Measurements from ENCODE around the gene TBL2.
"Not testable (repeated sequence)": the region's sequence is repeated elsewhere in the genome, so short reads cannot be mapped to it uniquely, and the experiment has no call there.

Gene TBL2

GRCh38 chr7:73537051-73537450 lies 41.3 kb downstream of the TBL2 start (continued):
- no peak for TF ChIP-seq ZNF692 (tag by site-specific recombination; IDR thresholded peaks at IDR 0.05)
- TF ChIP-seq AEBP2 (tag by site-specific recombination; IDR thresholded peaks at IDR 0.05; ENCODE audit: borderline replicate concordance): no peak
- no peak for TF ChIP-seq ELK4 (IDR thresholded peaks at IDR 0.05; ENCODE audit: borderline replicate concordance, low read depth, low read length)
- no peak for TF ChIP-seq RBAK (tag by site-specific recombination; IDR thresholded peaks at IDR 0.05)
- TF ChIP-seq PRDM4 (tag by site-specific recombination; IDR thresholded peaks at IDR 0.05): no peak
- no peak for TF ChIP-seq ZNF776 (tag by site-specific recombination; IDR thresholded peaks at IDR 0.05; ENCODE audit: borderline replicate concordance)
- TF ChIP-seq OVOL3 (tag by site-specific recombination; IDR thresholded peaks at IDR 0.05): no peak
- no peak for TF ChIP-seq GLI2 (tag by site-specific recombination; IDR thresholded peaks at IDR 0.05; ENCODE audit: borderline replicate concordance, low read depth)

GRCh38 chr7:73536479-73536878 lies 41.9 kb downstream of the TBL2 start:
- CTCF ChIA-PET: interaction anchor here (0.7 to 0.8 kb wide), 2 partner anchors 10 to 32 kb away, joined by 4 read pairs; no protein-coding TSS in a partner anchor
- Histone ChIP-seq H3K4me1 (ENCODE audit: control insufficient read depth, insufficient read depth, low read length) (no peaks in the 10 kb centered on the region), H3K36me3 (ENCODE audit: control insufficient read depth in 2 of 2, insufficient read depth in 1 of 2, low read length in 2 of 2) (peaks cover 11 to 33% of the 10 kb centered on the region in 2 experiments), H3K4me3 (ENCODE audit: low read depth, low read length) (no peak overlapping the region), H3K27ac (ENCODE audit: extremely low read depth, low read depth, low read length) (no peak overlapping the region), H3K9me3 (ENCODE audit: control insufficient read depth, insufficient read depth, low read depth, low read length) (no peaks in the 10 kb centered on the region)
- POLR2A ChIA-PET: no interaction called here
- TF ChIP-seq ZNF416 (tag by site-specific recombination; IDR thresholded peaks at IDR 0.05) (no peak), ZNF488 (tag by site-specific recombination; IDR thresholded peaks at IDR 0.05) (no peak), ZNF529 (tag by site-specific recombination; IDR thresholded peaks at IDR 0.05; ENCODE audit: insufficient replicate concordance) (no peak), ZBTB20 (tag by site-specific recombination; IDR thresholded peaks at IDR 0.05) (no peak), ZNF121 (tag by site-specific recombination; IDR thresholded peaks at IDR 0.05) (no peak)

GRCh38 chr7:73535918-73536317 lies 42.5 kb downstream of the TBL2 start:
- H3K9me3 ChIP-seq (ENCODE audit: control insufficient read depth, insufficient read depth, low read depth, low read length); H3K4me3 ChIP-seq (ENCODE audit: low read depth, low read length); H3K4me1 ChIP-seq (ENCODE audit: control insufficient read depth, insufficient read depth, low read length); H3K27ac ChIP-seq (ENCODE audit: extremely low read depth, low read depth, low read length); POLR2A ChIA-PET: not testable (repeated sequence)
- peaks cover 11 to 33% of the 10 kb centered on the region in 2 experiments for H3K36me3 ChIP-seq (ENCODE audit: control insufficient read depth in 2 of 2, insufficient read depth in 1 of 2, low read length in 2 of 2)
- TF ChIP-seq ZNF121 (tag by site-specific recombination; IDR thresholded peaks at IDR 0.05): peak; percentile 59; the same call in 1 of the 2 replicates
- CTCF ChIA-PET: interaction anchor here (0.7 to 0.8 kb wide), 2 partner anchors 10 to 32 kb away, joined by 4 read pairs; no protein-coding TSS in a partner anchor
